ENCODE data around the gene CNTF.

DNA sequence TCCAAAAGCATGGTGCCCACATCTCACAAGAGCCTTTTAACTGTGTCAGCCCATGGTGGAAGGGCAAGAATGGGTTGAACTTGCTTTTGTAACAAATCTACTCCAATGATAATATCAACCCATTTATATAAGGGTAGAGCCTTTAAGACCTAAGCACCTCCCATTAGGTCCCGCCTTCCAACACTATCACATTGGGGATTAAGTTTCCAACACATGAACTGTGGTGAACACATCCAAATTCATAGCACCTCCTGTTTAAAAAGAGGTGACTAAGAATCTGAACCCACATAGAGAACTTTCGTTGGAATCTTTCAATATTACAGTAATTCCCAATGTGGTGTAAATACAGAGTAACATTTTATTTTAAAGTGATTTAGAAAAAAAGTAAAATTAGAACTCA lies 9.2 kb upstream of the CNTF start:
- TF ChIP-seq TAF1 (IDR thresholded peaks at IDR 0.05; ENCODE audit: borderline replicate concordance, low read depth, low read length) (no peak), POLR2A (IDR thresholded peaks at IDR 0.05; ENCODE audit: low read depth, low read length) (no peak)

Measured in GM12892 (cell line).